Measurements from ENCODE around the gene DTX1.

GRCh38 chr12:113098441-113099028 is 42.0 kb downstream of the DTX1 start:
- TF ChIP-seq CTCF (IDR thresholded peaks at IDR 0.05; ENCODE audit: extremely low read depth in 1 of 2, insufficient read depth in 1 of 2, low read depth in 1 of 2, low read length in 2 of 2) (peak; percentile 75 to 87), POLR2AphosphoS5 (IDR thresholded peaks at IDR 0.05; ENCODE audit: insufficient read depth, low read depth, low read length) (no peak)
